Mammary epithelial cell (primary cell): ENCODE results near the gene PLOD2.

Source experiments
- CTCF ChIP-seq, 2 donors: IDR thresholded peaks in 1 of 2; conservative IDR thresholded peaks in 1 of 2; 2 replicates each; pipeline ENCODE4 v1.5.1; 2011 to 2012; ENCODE audit warnings: inconsistent platforms in 2 of 2, low read length in 2 of 2, mild to moderate bottlenecking in 2 of 2, control low read depth in 1 of 2, low read depth in 1 of 2; ENCODE audit not compliant: insufficient read depth in 1 of 2; ENCODE audit errors: extremely low read depth in 1 of 2
- EZH2 ChIP-seq: IDR thresholded peaks from 2 replicates; pipeline ENCODE4 v1.6.1; 2012; ENCODE audit warnings: low read length, inconsistent platforms, borderline replicate concordance

GRCh38 chr3:146099316-146099715 lies 61.7 kb downstream of the PLOD2 start:
- TF ChIP-seq CTCF (conservative IDR thresholded peaks at IDR 0.05 in 1 of 2, IDR thresholded peaks at IDR 0.05 in 1 of 2; ENCODE audit: extremely low read depth in 1 of 2, insufficient read depth in 1 of 2, low read depth in 1 of 2, low read length in 2 of 2) (no peak), EZH2 (no peak)
